SJSA1 (cell line): Measurements from ENCODE around the gene MOXD1. TPM values are rescaled to one million over a fixed set of nuclear protein-coding genes. Genes with fewer than 3 reads are reported as not detected.
"Not testable (repeated sequence)": the region's sequence is repeated elsewhere in the genome, so short reads cannot be mapped to it uniquely, and the experiment has no call there.

Experiments
- DNase-seq, 2 experiments: peaks; one replicate each; pipeline ENCODE4 v3.0.0-alpha.2; 2015 to 2020; ENCODE audit warnings: low spot score in 2 of 2, low read depth in 1 of 2
- H3K27ac ChIP-seq: fragments of 250-450 bp; sonication (Bioruptor Pico); 2 replicates; pipeline ENCODE4 v1.5.1; 2020; ENCODE audit warnings: mild to moderate bottlenecking, moderate library complexity
- H3K27me3 ChIP-seq: fragments of 250-450 bp; sonication (Bioruptor Pico); replicated peaks from 2 replicates; pipeline ENCODE4 v1.5.1; 2020; ENCODE audit warnings: mild to moderate bottlenecking, moderate library complexity
- H3K36me3 ChIP-seq: fragments of 250-450 bp; sonication (Bioruptor Pico); 2 replicates; pipeline ENCODE4 v1.5.1; 2020; ENCODE audit warnings: mild to moderate bottlenecking
- H3K4me1 ChIP-seq: fragments of 250-450 bp; sonication (Bioruptor Pico); replicated peaks from 2 replicates; pipeline ENCODE4 v1.6.1; 2021; ENCODE audit warnings: mild to moderate bottlenecking
- H3K4me3 ChIP-seq: fragments of 250-450 bp; sonication (Bioruptor Pico); 2 replicates; pipeline ENCODE4 v1.5.1; 2020; ENCODE audit warnings: mild to moderate bottlenecking
- H3K9me3 ChIP-seq: fragments of 250-450 bp; sonication (Bioruptor Pico); replicated peaks from 2 replicates; pipeline ENCODE4 v1.5.1; 2020; ENCODE audit warnings: mild to moderate bottlenecking
- total RNA-seq: library from RNA; depleted of rRNA; stranded (reverse); fragments of >200 nt; shearing (Covaris generic); gene quantifications from 2 replicates; pipeline ENCODE4 v1.2.3, GENCODE V29; 2014

Gene MOXD1
- total RNA-seq, 1 experiment from 2014 or later = 37.3 TPM

DNA sequence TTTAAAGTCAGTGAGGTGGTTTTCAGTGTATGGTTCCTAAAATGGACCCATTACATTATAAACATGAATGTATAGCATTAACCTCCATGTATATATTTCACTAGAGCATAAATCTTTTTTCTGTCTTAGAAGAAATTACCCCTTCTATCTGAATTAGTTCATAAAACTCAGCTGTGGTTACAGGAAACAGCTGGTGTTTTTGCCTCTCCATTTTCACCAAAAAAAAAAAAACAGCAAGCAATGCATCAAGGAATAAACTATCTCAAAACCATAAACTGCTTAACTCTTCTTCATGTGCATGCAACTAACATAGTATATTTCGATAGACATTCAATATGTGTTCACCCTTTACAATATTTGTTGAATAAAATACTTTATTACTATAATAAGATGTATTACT lies 40.2 kb downstream of the MOXD1 start:
- no peak overlapping the region for H3K27ac ChIP-seq
- peaks cover 26% of the 10 kb centered on the region for H3K4me1 ChIP-seq
- no peaks in the 10 kb centered on the region for H3K27me3 ChIP-seq
- DNase-seq = no peak
- no peaks in the 10 kb centered on the region for H3K9me3 ChIP-seq
- no peaks in the 10 kb centered on the region; the same call in 1 of the 2 replicates for H3K36me3 ChIP-seq
- no peak overlapping the region for H3K4me3 ChIP-seq

DNA sequence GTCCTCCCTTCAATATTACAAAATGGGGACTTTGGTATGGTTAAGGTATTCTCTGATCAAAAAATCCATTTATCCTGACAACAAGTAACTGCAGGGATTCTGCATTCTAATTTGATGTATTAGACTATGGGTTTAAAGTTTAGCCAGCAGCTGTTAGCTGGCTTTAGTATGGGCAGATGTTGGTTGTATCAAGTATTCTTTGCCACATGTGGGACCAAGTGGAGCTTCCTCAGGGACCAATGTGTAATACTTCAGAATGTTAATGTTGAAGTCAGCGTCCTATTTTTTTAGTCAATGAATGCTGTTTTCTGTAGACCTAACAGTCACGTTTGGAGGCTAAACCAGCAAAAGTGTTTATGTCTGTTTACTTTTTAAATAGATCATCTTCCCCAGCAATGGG lies 41.4 kb downstream of the MOXD1 start:
- H3K36me3 ChIP-seq = peaks cover 2% of the 10 kb centered on the region; the same call in 1 of the 2 replicates
- H3K27ac ChIP-seq = no peak overlapping the region
- H3K4me1 ChIP-seq = peaks cover 18% of the 10 kb centered on the region
- no peaks in the 10 kb centered on the region for H3K27me3 ChIP-seq
- H3K4me3 ChIP-seq = no peak overlapping the region
- no peak for DNase-seq
- H3K9me3 ChIP-seq = no peaks in the 10 kb centered on the region

DNA sequence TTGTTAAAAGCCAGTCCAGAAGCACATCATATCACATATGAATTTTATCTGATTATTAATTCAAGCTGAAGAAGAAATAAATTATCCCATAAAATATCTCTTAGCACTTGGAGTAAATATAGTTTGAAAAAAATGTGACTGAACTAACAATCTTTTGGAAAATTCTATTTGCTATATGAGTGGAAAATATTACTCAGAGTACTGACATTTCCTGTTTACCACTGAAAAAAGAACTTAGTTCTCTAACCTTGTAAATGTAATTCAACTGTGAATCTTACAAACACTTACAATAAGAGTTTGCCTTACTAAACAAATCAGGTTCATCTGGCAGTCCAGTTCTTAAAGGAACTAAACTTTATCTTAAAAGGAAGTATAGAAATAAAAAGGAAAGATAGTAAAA lies 44.2 kb downstream of the MOXD1 start:
- Histone ChIP-seq H3K4me3 (no peak overlapping the region), H3K27ac (peak overlapping the region; percentile 65), H3K27me3 (no peaks in the 10 kb centered on the region), H3K9me3 (no peaks in the 10 kb centered on the region), H3K4me1 (peaks cover 14% of the 10 kb centered on the region), H3K36me3 (peaks cover 2% of the 10 kb centered on the region; the same call in 1 of the 2 replicates)
- peak in 1 of 2 experiments; percentile 44 for DNase-seq

DNA sequence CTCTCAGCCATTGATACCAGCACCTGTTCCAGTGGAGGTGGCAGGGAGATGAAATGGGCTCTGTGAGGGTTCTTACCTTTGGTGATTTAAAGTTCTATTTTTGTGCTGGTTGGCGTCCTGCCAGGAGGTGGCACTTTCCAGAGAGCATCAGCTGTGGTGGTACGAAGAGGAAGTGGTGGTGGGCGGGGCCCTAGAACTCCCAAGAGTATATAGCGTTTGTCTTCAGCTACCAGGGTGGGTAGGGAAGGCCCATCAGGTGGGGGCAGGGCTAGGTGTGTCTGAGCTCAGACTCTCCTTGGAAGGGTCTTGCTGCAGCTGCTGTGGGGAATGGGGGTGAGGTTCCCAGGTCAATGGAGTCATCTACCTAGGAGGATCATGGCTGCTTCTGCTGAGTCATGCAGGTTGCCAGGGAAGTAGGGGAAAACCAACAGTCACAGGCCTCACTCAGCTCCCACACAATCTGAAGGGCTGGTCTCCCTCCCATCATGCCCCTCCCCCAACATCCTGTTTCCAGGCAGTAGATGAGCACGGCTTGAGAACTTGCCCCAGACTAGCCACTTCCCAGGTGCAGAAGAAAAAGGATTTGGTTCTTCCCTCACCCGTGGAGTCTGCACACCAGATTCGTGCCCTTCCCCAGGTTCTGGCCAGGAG lies 46.6 kb downstream of the MOXD1 start:
- DNase-seq = no peak
- Histone ChIP-seq H3K4me3 (no peak overlapping the region), H3K36me3 (peaks cover 2% of the 10 kb centered on the region; the same call in 1 of the 2 replicates), H3K4me1 (peaks cover 14% of the 10 kb centered on the region), H3K27me3 (no peaks in the 10 kb centered on the region), H3K9me3 (no peaks in the 10 kb centered on the region), H3K27ac (no peak overlapping the region)

DNA sequence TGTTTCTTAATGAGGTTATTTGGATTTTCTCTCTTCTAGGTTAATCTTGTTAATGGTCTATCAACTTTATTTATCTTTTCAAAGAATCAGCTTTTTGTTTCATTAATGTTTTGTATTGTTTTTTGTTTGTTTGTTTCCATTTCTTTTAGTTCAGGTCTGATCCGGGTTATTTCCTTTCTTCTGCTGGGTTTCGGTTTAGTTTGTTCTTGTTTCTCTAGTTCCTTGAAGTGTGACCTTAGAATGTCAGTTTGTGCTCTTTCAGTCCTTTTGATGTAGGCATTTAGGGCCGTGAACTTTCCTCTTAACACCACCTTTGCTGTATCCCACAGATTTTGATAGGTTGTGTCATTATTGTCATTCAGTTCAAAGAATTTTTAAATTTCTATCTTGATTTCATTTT lies 49.3 kb downstream of the MOXD1 start:
- H3K36me3 ChIP-seq, H3K4me3 ChIP-seq, H3K27me3 ChIP-seq, DNase-seq, H3K9me3 ChIP-seq, H3K4me1 ChIP-seq, H3K27ac ChIP-seq: not testable (repeated sequence)

DNA sequence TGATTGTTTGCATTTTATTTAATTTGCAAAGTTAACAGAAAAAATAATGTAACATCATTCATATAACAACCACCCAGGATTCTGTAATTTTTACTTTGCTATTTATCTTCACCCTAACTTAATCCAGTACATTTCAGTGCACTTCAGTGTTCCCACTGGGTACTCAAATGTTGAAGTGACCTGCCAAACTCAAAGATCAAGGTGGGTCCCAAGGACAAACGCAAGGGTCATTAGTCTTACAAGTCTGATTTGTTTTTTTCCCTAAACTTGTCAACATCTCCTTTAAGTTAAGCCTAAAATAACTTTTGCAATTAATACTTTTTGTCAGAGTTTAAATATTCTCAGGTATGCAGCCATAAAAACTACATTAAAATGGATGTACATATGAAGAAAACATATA lies 53.0 kb downstream of the MOXD1 start:
- no peak for DNase-seq
- H3K4me3 ChIP-seq = no peak overlapping the region
- no peaks in the 10 kb centered on the region for H3K36me3 ChIP-seq
- no peaks in the 10 kb centered on the region for H3K4me1 ChIP-seq
- 0 out of 2 replicates have a peak, but pooled peaks cover 3% of the 10 kb centered on the region for H3K9me3 ChIP-seq
- H3K27me3 ChIP-seq = no peaks in the 10 kb centered on the region
- H3K27ac ChIP-seq = no peak overlapping the region

DNA sequence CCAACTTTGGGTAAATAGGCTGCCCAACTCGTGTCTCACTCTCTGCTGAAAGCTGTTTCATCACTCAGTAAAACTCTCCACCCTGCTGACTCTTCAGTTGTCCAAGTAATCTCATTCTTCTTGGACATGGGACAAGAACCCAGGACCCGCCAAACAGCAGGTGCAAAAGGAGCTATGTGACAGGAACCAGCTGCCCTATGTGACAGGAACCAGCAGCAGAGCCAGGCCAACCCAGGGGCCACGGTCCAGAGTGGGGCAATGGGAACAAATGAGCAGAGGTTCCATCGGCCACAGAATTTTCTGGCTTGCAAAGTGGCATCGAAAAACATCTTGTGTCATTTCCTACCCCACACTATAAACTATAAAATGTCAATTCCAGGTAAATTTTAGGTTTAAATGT lies 56.5 kb downstream of the MOXD1 start:
- 0 out of 2 replicates have a peak, but pooled peaks cover 3% of the 10 kb centered on the region for H3K9me3 ChIP-seq
- H3K4me3 ChIP-seq = no peak overlapping the region
- no peaks in the 10 kb centered on the region for H3K36me3 ChIP-seq
- no peak overlapping the region for H3K27ac ChIP-seq
- no peak for DNase-seq
- no peaks in the 10 kb centered on the region for H3K4me1 ChIP-seq
- H3K27me3 ChIP-seq = no peaks in the 10 kb centered on the region; the same call in 1 of the 2 replicates

DNA sequence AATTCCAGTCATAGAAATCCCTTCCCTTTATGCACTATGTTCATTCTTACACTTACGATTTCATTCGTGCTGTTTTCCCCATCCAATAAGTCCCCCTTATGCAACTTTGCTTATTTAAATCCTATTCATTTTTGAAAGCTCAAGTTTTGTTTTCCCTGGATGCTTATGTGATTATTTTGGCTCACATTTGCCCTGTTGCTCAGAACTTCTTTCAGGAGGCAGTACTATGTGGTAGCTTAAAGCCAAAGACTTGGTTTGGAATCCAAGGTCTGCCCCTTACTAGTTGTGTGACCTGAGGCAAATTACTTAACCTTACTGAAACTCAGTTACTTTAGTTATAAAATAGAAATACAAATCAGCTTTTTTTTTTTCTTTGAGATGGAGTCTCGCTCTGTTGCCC lies 59.6 kb downstream of the MOXD1 start:
- Histone ChIP-seq H3K36me3 (no peaks in the 10 kb centered on the region), H3K4me3 (no peak overlapping the region), H3K27ac (no peak overlapping the region), H3K9me3 (0 out of 2 replicates have a peak, but pooled peaks cover 3% of the 10 kb centered on the region), H3K27me3 (no peaks in the 10 kb centered on the region; the same call in 1 of the 2 replicates), H3K4me1 (no peaks in the 10 kb centered on the region)
- no peak for DNase-seq

DNA sequence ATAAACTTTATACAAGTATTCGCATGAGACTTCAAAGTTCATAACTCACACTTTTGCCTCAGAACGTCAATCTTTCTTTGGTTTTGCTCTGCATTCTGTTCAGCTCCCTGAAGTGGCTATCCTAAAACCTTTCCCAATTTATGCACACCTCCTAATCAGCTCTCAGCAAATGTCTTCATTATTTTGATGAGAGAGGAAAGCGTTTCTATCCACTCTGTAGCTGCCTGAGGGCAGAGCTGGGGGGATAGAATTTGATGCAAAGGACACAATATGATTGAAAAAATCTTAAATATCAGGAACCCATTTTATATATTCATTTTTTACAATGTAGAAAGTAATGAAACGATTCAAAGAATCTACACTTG lies 66.8 kb downstream of the MOXD1 start:
- H3K27me3 ChIP-seq = no peaks in the 10 kb centered on the region
- no peak overlapping the region for H3K4me3 ChIP-seq
- H3K27ac ChIP-seq = peak overlapping the region; percentile 74
- H3K4me1 ChIP-seq = peaks cover 20% of the 10 kb centered on the region
- no peaks in the 10 kb centered on the region for H3K36me3 ChIP-seq
- no peak for DNase-seq
- no peaks in the 10 kb centered on the region for H3K9me3 ChIP-seq

DNA sequence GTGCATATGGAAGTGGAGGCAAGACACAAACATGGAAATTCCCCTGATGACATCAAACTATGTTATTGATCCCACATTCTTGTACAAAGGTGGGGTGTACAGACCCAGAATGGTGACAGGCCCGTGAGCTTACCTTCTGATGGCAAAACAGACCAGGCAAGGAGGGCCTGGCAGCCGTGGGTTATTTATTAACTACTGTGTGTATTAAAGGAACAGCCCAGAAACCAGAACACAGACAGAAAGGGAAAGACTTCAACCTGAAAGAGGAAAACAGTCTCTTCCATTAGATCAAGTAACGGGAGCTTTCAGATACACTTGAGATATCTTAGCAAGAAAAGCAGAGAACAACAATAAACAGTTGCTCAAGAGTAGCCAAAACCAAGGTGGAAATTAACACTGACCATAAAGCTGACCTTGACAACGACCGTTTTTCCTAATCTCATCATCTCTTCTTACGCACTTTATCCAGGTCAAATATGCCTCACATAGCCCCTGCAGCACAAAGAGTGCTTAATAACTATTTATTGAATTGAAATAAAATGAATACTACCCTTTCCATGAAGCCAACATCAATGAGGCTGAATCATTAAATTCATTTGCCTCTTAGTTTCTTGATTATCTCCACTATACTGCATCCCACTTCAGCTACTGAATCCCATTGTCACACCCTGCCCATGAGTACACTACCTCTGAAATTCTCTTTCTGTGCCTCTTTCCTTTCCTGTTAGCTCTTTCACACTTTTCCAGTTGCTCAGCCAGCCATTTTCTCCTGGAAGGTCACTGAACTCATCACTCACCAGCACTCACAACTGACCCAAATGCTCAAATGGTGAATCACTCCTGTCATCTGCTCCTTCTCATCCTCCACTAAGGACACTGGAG lies 67.4 kb downstream of the MOXD1 start:
- Histone ChIP-seq H3K9me3 (no peaks in the 10 kb centered on the region), H3K36me3 (no peaks in the 10 kb centered on the region), H3K4me1 (peaks cover 20% of the 10 kb centered on the region), H3K27me3 (no peaks in the 10 kb centered on the region), H3K4me3 (no peak overlapping the region), H3K27ac (peak overlapping the region; percentile 74)
- DNase-seq = peak; percentile 86 to 87

DNA sequence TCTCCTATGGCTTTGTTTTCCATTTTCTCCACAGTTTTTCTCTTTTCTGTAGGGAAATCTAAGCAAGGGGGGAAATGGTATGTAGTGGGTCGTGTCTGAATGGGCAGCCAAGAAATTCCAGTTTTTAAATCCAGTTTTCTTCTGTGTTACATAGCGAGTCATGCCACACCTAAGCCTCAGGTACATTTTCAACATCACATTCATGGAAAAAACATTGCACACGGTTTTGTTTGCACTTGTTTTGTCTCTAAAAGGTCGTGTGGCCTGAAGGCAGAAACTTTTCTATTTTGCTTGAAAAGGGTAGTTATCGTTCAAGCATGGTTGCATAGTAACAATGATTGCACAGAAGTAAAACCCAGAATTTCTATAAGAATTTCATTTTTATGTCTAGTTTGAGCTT lies 70.5 kb downstream of the MOXD1 start:
- Histone ChIP-seq H3K4me3 (no peak overlapping the region), H3K9me3 (no peaks in the 10 kb centered on the region), H3K27me3 (no peaks in the 10 kb centered on the region), H3K27ac (no peak overlapping the region), H3K4me1 (peaks cover 20% of the 10 kb centered on the region), H3K36me3 (no peaks in the 10 kb centered on the region)
- DNase-seq = no peak

DNA sequence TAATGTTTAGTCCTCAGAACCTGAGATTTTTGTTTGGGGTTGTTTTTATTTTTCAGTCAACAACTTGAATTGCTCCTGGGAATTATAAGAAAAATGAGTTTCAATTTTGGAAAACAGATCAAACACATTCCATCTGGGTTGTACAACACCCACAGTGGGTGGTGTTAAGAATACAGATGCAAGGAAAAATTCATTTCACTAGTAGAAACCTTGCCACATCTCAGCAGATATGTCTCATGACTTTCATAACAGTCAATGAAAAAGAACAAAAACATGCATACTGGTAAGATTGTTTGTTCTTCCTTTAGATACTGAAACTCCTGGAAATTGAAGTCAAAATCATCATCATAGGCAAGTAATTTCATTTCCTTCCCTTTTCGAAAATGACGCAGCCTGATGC lies 78.9 kb downstream of the MOXD1 start:
- Histone ChIP-seq H3K27ac (no peak overlapping the region), H3K4me1 (no peaks in the 10 kb centered on the region), H3K27me3 (no peaks in the 10 kb centered on the region), H3K4me3 (no peak overlapping the region), H3K9me3 (no peaks in the 10 kb centered on the region), H3K36me3 (no peaks in the 10 kb centered on the region)
- DNase-seq = no peak

DNA sequence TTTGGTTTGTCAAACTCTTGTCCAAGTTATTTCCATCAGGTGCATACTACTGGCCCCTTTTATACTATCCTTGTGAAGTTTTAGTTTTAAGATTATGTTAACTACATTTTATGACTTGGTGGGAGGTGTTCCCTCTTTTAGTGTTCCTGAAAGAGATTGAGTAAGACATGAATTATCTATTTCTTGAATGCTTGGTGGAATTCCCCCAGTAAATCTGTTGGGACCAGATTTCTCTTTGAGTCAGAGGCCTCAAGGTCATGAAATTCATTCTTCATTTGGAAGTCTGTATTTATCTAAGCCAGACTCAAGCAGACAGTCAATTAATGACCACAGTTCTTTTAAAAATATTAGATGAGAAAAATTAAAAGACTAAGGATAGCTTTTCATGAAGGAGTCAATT lies 81.3 kb downstream of the MOXD1 start:
- Histone ChIP-seq H3K9me3 (no peaks in the 10 kb centered on the region; the same call in 1 of the 2 replicates), H3K36me3 (no peaks in the 10 kb centered on the region), H3K27me3 (no peaks in the 10 kb centered on the region), H3K27ac (no peak overlapping the region), H3K4me1 (no peaks in the 10 kb centered on the region), H3K4me3 (no peak overlapping the region)
- DNase-seq = no peak

DNA sequence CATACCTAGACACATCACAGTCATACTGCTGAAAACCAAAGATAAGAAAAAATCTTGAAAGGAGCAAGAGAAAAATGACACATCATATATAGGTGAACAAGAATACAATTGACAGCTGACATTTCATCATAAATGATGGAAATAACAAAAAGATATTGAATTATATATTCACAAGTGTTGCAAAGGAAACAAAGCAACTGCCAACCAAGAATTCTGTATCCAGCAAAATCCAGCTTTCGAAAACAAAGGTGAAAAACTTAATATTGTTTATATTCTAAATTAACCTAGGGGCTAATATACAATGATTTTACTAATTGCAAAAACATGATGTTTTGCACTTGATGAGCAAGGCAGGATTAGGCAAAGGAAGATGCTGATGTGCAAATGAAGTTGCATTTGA lies 84.3 kb downstream of the MOXD1 start:
- no peaks in the 10 kb centered on the region for H3K36me3 ChIP-seq
- DNase-seq = no peak

More for the DNA sequence above, 84.3 kb downstream of the MOXD1 start:
- Histone ChIP-seq H3K9me3 (no peaks in the 10 kb centered on the region; the same call in 1 of the 2 replicates), H3K4me3 (no peak overlapping the region), H3K27ac (no peak overlapping the region), H3K4me1 (no peaks in the 10 kb centered on the region), H3K27me3 (no peaks in the 10 kb centered on the region)
